ENCODE data around the gene B4GALT1.

DNA sequence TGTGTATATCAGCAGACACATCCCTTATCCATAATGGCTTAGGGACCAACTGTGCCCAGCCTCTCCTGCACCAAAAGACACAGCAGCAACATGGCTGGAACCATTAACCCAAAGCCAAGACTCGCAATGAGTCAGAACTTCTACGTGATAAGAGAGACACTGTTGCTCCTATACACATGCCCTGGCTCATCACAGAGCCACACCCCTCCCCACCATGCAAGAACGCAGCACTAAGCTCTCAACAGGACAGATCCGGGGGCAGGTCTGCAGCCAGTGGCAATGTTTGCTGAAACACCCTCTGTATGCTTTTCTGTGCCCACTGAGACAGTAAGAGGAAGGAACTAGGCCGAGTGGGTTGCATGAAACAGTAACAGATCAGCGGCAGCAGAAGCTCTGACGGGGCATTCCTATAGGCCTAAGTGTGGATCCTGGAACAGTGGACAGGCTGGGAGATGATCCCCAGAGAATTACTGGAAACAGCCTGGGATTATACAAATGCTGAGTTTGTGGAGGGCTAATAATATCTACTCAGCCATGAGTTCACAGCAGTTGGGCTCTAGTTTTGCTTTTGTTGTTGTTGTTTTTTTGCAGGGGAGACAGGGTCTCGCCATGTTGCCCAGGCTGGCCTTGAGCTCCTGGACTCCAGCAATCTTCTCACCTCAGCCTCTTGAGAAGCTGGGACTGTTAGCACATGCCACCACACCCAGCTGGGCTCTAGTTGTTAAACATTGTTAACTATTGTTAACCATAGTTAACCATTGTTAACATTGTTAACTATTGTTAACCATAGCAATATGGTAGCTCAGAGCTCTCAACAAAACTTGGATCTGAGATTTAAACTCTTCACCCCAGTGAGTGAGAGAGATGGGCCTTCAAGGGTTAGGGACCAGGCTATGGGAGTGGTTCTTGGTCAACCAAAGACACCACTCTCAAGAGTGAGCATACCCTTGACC is 41.0 kb downstream of the B4GALT1 start:
- no peak for TF ChIP-seq GATA2 (IDR thresholded peaks at IDR 0.05; ENCODE audit: low read depth, low read length)
- TF ChIP-seq GATA3 (IDR thresholded peaks at IDR 0.05; ENCODE audit: low read depth, low read length): no peak
